ENCODE measurements around the gene KCNJ18. TPM values are rescaled to one million over a fixed set of nuclear protein-coding genes. Genes with fewer than 3 reads are reported as not detected.
"Not testable (repeated sequence)": the region's sequence is repeated elsewhere in the genome, so short reads cannot be mapped to it uniquely, and the experiment has no call there.

The KCNJ18 gene
- total RNA-seq, 6 experiments from 2014 or later = not detected

DNA sequence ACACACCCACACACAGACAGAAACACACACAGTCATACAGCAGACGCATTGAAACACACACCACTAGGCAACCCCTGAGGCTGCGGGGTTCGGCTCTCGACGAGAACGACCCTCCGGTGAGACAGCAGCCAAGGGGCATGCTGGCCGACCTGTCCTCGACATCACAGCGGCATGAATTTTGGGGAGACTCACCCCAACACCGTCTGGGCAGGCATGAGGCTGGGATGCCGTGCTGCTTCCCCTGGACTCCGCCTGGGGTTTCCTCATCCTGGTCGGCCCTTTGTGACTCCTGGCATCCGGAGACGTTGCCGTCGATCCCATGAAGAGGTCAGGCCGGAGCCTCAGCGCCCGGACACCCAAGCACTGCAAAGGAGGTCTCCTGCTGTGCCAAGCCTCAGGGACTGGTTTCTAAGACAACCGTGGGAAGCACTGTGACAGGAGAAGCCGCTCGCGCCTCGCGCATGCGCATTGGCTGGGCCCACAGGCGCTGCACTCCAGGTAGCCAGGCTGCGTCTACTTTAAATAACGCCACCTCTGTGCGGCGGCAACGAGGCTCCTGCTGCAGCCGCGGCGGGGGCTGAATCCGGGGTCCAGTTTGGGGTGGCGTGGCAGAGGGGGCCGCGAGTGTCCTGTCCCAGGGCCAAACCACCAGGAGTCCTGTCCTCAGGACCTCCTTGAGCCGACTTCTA is 13.8 kb upstream of the KCNJ18 start:
- Mint-ChIP-seq H3K36me3 (ENCODE audit: low read depth) (peaks cover 10% of the 10 kb centered on the region), H3K9me3 (peaks cover 65% of the 10 kb centered on the region), H3K27me3 (ENCODE audit: insufficient read depth) (peaks cover 7% of the 10 kb centered on the region), H3K4me3 (no peak overlapping the region), H3K4me1 (ENCODE audit: low read depth) (no peaks in the 10 kb centered on the region), H3K27ac (no peak overlapping the region)
- TF ChIP-seq, protein P1, sequence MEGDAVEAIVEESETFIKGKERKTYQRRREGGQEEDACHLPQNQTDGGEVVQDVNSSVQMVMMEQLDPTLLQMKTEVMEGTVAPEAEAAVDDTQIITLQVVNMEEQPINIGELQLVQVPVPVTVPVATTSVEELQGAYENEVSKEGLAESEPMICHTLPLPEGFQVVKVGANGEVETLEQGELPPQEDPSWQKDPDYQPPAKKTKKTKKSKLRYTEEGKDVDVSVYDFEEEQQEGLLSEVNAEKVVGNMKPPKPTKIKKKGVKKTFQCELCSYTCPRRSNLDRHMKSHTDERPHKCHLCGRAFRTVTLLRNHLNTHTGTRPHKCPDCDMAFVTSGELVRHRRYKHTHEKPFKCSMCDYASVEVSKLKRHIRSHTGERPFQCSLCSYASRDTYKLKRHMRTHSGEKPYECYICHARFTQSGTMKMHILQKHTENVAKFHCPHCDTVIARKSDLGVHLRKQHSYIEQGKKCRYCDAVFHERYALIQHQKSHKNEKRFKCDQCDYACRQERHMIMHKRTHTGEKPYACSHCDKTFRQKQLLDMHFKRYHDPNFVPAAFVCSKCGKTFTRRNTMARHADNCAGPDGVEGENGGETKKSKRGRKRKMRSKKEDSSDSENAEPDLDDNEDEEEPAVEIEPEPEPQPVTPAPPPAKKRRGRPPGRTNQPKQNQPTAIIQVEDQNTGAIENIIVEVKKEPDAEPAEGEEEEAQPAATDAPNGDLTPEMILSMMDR (IDR thresholded peaks at IDR 0.05) = no peak
- DNase-seq = no peak

DNA sequence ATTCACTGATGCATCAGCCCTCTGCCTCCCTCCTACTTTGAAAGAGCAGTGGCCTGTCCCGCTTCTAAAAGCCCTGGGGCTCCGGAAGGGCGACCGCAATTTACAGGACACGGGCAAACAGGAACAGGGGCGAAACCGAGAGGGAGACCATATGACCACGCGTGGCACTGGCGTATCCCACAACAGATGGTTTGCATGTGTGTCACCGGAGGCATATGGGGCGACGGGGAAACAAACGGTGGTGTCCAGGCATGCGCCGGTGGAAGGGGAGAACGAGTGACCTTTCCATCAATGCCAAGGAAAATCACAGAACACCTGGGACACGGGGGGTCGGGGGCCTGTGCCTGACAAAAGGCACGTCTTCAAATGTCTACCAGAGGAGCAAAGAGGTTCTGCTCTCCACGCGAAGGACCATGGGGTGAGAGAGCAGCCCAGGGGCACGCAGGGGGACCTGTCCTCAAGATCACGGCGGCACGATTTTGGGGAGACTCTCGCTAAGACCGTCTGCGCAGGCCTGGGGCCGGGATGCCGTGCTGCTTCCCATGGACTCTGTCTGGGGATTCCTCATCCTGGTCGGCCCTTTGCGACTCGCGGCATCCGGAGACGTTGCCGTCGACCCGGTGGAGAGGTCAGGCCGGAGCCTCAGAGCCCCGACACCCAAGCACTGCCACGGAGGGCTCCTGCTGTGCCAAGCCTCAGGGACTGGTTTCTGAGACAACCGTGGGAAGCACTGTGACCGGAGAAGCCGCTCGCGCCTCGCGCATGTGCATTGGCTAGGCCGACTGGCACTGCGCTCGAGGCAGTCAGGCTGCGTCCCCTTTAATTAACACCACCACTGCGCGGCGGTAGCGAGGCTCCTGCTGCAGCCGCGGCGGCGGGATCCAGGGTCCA is 12.8 kb upstream of the KCNJ18 start:
- H3K9me3 Mint-ChIP-seq = peaks cover 60% of the 10 kb centered on the region
- no peak for DNase-seq
- H3K4me1 Mint-ChIP-seq (ENCODE audit: low read depth) = no peaks in the 10 kb centered on the region
- TF ChIP-seq, protein P1 (IDR thresholded peaks at IDR 0.05) = no peak
- peaks cover 7% of the 10 kb centered on the region; the same call in 1 of the 2 replicates for H3K27me3 Mint-ChIP-seq (ENCODE audit: insufficient read depth)
- no peak overlapping the region for H3K4me3 Mint-ChIP-seq
- no peak overlapping the region for H3K27ac Mint-ChIP-seq
- peaks cover 5% of the 10 kb centered on the region; the same call in 1 of the 2 replicates for H3K36me3 Mint-ChIP-seq (ENCODE audit: low read depth)

DNA sequence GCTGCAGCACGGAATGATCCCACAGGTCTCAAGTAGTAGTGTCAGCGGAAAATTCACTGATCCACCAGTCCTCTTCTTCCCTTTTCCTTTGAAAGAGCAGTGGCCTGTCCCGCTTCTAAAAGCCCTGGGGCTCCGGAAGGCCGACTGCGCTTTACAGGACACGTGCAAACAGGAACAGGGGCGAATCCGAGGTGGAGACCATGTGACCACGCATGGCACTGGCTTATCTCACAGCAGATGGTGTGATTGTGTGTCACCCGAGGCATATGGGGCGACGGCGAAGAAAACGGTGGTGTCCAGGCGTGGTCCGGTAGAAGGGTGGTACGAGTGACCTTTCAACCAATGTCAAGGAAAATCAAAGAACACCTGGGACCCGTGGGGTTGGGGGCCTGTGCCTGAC is 12.0 kb upstream of the KCNJ18 start:
- Mint-ChIP-seq H3K4me1 (ENCODE audit: low read depth) (no peaks in the 10 kb centered on the region), H3K27ac (no peak overlapping the region), H3K36me3 (ENCODE audit: low read depth) (peaks cover 5% of the 10 kb centered on the region; the same call in 1 of the 2 replicates), H3K27me3 (ENCODE audit: insufficient read depth) (peaks cover 7% of the 10 kb centered on the region; the same call in 1 of the 2 replicates), H3K9me3 (peaks cover 56% of the 10 kb centered on the region), H3K4me3 (no peak overlapping the region)
- TF ChIP-seq, protein P1 (IDR thresholded peaks at IDR 0.05) = no peak
- DNase-seq = no peak

DNA sequence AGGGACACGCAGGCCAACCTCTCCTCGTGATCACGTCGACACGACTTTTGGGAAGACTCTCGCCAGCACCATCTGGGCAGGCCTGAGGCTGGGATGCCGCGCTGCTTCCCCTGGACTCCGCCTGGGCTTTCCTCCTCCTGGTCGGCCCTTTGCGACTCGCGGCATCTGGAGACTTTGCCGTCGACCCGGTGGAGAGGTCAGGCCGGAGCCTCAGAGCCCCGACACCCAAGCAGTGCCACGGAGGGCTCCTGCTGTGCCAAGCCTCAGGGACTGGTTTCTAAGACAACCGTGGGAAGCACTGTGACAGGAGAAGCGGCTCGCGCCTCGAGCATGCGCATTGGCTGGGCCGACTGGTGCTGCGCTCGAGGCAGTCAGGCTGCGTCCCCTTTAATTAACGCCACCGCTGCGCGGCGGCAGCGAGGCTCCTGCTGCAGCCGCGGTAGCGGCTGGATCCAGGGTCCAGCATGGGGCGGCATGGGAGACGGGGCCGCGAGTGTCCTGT is 11.4 kb upstream of the KCNJ18 start:
- peaks cover 51% of the 10 kb centered on the region for H3K9me3 Mint-ChIP-seq
- not testable (repeated sequence) for H3K27ac Mint-ChIP-seq

DNA sequence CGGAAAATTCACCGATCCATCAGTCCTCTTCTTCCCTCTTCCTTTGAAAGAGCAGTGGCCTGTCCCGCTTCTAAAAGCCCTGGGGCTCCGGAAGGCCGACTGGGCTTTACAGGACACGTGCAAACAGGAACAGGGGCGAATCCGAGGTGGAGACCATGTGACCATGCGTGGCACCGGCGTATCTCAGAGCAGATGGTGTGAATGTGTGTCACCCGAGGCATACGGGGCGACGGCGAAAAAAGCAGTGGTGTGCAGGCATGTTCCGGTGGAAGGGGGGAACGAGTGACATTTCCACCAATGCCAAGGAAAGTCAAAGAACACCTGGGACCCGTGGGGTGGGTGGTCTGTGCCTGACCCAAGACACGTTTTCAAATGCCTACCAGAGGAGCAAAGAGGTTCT is 10.7 kb upstream of the KCNJ18 start:
- H3K27ac Mint-ChIP-seq; H3K36me3 Mint-ChIP-seq (ENCODE audit: low read depth); DNase-seq; H3K4me3 Mint-ChIP-seq; H3K27me3 Mint-ChIP-seq (ENCODE audit: insufficient read depth); H3K4me1 Mint-ChIP-seq (ENCODE audit: low read depth): not testable (repeated sequence)
- H3K9me3 Mint-ChIP-seq = peaks cover 50% of the 10 kb centered on the region

More for the DNA sequence above, 11.4 kb upstream of the KCNJ18 start:
- not testable (repeated sequence) for H3K4me1 Mint-ChIP-seq (ENCODE audit: low read depth); H3K36me3 Mint-ChIP-seq (ENCODE audit: low read depth); H3K4me3 Mint-ChIP-seq; DNase-seq; H3K27me3 Mint-ChIP-seq (ENCODE audit: insufficient read depth)

DNA sequence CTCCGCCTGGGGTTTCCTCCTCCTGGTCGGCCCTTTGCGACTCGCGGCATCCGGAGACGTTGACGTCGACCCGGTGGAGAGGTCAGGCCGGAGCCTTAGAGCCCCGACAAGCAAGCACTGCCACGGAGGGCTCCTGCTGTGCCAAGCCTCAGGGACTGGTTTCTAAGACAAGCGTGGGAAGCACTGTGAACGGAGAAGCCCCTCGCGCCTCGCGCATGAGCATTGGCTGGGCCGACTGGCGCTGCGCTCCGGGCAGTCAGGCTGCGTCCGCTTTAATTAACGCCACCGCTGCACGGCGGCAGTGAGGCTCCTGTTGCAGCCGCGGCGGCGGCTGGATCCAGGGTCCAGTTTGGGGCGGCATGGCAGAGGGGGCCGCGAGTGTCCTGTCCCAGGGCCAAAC is 10.2 kb upstream of the KCNJ18 start:
- not testable (repeated sequence) for H3K36me3 Mint-ChIP-seq (ENCODE audit: low read depth); H3K27ac Mint-ChIP-seq; H3K4me1 Mint-ChIP-seq (ENCODE audit: low read depth); DNase-seq; H3K4me3 Mint-ChIP-seq; H3K27me3 Mint-ChIP-seq (ENCODE audit: insufficient read depth)
- H3K9me3 Mint-ChIP-seq = peaks cover 50% of the 10 kb centered on the region

DNA sequence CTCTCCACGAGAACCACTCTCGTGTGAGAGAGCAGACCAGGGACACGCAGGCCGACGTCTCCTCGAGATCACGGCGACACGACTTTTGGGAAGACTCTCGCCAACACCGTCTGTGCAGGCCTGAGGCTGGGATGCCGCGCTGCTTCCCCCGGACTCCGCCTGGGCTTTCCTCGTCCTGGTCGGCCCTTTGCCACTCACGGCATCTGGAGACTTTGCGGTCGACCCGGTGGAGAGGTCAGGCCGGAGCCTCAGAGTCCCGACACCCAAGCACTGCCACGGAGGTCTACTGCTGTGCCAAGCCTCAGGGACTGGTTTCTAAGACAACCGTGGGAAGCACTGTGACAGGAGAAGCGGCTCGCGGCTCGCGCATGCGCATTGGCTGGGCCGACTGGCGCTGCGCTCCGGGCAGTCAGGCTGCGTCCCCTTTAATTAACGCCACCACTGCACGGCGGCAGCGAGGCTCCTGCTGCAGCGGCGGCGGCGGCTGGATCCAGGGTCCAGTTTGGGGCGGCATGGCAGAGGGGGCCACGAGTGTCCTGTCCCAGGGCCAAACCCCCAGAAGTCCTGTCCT is 9.1 kb upstream of the KCNJ18 start:
- H3K27me3 Mint-ChIP-seq (ENCODE audit: insufficient read depth); H3K4me3 Mint-ChIP-seq: not testable (repeated sequence)
- peaks cover 46% of the 10 kb centered on the region for H3K9me3 Mint-ChIP-seq

DNA sequence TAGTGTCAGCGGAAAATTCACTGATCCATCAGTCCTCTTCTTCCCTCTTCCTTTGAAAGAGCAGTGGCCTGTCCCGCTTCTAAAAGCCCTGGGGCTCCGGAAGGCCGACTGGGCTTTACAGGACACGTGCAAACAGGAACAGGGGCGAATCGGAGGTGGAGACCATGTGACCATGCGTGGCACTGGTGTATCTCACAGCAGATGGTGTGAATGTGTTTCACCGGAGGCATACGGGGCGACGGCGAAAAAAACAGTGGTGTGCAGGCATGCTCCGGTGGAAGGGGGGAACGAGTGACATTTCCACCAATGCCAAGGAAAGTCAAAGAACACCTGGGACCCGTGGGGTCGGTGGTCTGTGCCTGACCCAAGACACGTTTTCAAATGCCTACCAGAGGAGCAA is 8.4 kb upstream of the KCNJ18 start:
- not testable (repeated sequence) for DNase-seq; H3K36me3 Mint-ChIP-seq (ENCODE audit: low read depth); H3K27me3 Mint-ChIP-seq (ENCODE audit: insufficient read depth); H3K27ac Mint-ChIP-seq; H3K4me1 Mint-ChIP-seq (ENCODE audit: low read depth); H3K4me3 Mint-ChIP-seq
- H3K9me3 Mint-ChIP-seq = peaks cover 42% of the 10 kb centered on the region

More for the DNA sequence above, 9.1 kb upstream of the KCNJ18 start:
- not testable (repeated sequence) for DNase-seq; H3K27ac Mint-ChIP-seq; H3K36me3 Mint-ChIP-seq (ENCODE audit: low read depth); H3K4me1 Mint-ChIP-seq (ENCODE audit: low read depth)

DNA sequence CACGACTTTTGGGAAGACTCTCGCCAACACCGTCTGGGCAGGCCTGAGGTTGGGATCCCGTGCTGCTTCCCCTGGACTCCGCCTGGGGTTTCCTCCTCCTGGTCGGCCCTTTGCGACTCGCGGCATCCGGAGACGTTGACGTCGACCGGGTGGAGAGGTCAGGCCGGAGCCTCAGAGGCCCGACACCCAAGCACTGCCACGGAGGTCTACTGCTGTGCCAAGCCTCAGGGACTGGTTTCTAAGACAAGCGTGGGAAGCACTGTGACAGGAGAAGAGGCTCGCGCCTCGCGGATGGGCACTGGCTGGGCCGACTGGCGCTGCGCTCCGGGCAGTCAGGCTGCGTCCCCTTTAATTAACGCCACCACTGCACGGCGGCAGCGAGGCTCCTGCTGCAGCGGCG is 7.9 kb upstream of the KCNJ18 start:
- H3K4me3 Mint-ChIP-seq; H3K27ac Mint-ChIP-seq; H3K27me3 Mint-ChIP-seq (ENCODE audit: insufficient read depth); H3K4me1 Mint-ChIP-seq (ENCODE audit: low read depth); H3K36me3 Mint-ChIP-seq (ENCODE audit: low read depth); DNase-seq: not testable (repeated sequence)
- peaks cover 39% of the 10 kb centered on the region for H3K9me3 Mint-ChIP-seq

DNA sequence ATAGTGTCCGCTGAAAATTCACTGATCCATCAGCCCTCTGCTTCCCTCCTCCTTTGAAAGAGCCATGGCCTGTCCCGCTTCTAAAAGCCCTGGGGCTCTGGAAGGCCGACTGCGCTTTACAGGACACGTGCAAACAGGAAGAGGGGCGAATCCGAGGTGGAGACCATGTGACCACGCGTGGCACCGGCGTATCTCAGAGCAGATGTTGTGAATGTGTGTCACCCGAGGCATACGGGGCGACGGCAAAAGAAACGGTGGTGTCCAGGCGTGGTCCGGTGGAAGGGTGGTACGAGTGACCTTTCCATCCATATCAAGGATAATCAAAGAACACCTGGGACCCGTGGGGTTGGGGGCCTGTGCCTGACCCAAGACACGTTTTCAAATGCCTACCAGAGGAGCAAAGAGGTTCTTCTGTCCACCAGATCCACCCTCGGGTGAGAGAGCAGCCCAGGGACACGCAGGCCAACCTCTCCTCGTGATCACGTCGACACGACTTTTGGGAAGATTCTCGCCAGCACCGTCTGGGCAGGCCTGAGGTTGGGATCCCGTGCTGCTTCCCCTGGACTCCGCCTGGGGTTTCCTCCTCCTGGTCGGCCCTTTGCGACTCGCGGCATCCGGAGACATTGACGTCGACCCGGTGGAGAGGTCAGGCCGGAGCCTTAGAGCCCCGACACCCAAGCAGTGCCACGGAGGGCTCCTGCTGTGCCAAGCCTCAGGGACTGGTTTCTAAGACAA is 7.1 kb upstream of the KCNJ18 start:
- not testable (repeated sequence) for H3K27me3 Mint-ChIP-seq (ENCODE audit: insufficient read depth); H3K4me3 Mint-ChIP-seq; H3K4me1 Mint-ChIP-seq (ENCODE audit: low read depth); H3K27ac Mint-ChIP-seq; DNase-seq; H3K36me3 Mint-ChIP-seq (ENCODE audit: low read depth)
- peaks cover 40% of the 10 kb centered on the region for H3K9me3 Mint-ChIP-seq
